Upper lobe of left lung (tissue), 4 donors: ENCODE measurements around the gene RBFOX2.

Source experiments
- EP300 ChIP-seq, 4 donors: sonication (generic); formaldehyde crosslinking; IDR thresholded peaks; one replicate each; pipeline ENCODE4 v1.5.1; 2017; ENCODE audit warnings: antibody characterized with exemption in 4 of 4, control low read depth in 2 of 4
- TF ChIP-seq, protein P1 (sequence below), 6 experiments: fragments of 450-650 bp in 4 of 6; fragments of 200-600 bp in 2 of 6; sonication (generic) in 2 of 6; IDR thresholded peaks; one replicate each; pipeline ENCODE4 v1.5.1; 2016 to 2019; ENCODE audit warnings: antibody characterized with exemption in 6 of 6

DNA sequence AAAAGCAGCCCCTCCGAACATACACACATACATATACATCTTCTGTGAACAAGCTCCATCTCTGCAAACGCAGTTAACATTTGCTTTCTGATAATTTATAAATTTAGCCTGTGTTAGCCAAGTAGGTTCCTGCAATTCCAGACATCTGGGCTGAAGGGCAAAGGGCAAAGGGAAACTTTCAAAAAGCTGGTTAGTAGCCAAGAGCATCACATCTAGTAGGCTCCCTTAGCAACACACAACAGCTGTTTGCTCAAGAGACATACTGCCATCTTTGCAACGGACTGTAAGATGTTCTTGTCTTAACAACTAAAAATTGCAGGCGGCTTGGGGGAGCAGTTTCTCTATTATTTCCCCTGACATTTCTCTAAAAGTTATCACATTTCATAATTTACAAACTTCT is 134.9 kb downstream of the RBFOX2 start:
- TF ChIP-seq, protein P1, sequence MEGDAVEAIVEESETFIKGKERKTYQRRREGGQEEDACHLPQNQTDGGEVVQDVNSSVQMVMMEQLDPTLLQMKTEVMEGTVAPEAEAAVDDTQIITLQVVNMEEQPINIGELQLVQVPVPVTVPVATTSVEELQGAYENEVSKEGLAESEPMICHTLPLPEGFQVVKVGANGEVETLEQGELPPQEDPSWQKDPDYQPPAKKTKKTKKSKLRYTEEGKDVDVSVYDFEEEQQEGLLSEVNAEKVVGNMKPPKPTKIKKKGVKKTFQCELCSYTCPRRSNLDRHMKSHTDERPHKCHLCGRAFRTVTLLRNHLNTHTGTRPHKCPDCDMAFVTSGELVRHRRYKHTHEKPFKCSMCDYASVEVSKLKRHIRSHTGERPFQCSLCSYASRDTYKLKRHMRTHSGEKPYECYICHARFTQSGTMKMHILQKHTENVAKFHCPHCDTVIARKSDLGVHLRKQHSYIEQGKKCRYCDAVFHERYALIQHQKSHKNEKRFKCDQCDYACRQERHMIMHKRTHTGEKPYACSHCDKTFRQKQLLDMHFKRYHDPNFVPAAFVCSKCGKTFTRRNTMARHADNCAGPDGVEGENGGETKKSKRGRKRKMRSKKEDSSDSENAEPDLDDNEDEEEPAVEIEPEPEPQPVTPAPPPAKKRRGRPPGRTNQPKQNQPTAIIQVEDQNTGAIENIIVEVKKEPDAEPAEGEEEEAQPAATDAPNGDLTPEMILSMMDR (IDR thresholded peaks at IDR 0.05): no peak
- TF ChIP-seq EP300 (IDR thresholded peaks at IDR 0.05): no peak
